ENCODE measurements around the gene ASAP2. TPM values are rescaled to one million over a fixed set of nuclear protein-coding genes. Genes with fewer than 3 reads are reported as not detected.
A peak's percentile ranks its signal among the peaks of the same experiment; 100 is the strongest.

Gene ASAP2
- polyA plus RNA-seq, 1 donor from 2014 or later: 41.0 TPM

DNA sequence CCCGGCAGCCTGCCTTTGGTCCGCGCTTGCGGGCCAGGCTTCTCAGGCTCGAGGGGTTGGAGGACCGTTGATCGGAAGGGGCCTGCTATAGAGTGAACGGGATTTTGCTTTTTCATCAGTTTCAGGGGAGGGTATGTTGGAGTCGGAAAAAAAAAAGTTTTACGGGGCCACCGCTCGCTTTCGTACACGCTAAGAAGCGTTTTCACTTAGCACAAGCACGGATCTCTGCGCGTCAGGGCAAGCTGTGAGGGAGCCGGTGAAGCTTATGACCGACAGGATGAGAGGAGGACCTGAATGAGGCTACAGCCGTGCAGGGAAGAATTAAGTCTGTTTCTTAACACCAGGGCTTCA is 217.3 kb downstream of the ASAP2 start:
- peak overlapping the region; percentile 88 for H3K4me3 ChIP-seq (ENCODE audit: low read length)
- peak overlapping the region; percentile 91 for H3K4me2 ChIP-seq (ENCODE audit: low read length)
- no peaks in the 10 kb centered on the region for H3K36me3 ChIP-seq (ENCODE audit: insufficient read depth, low read length)
- H3K79me2 ChIP-seq (replicated peaks; ENCODE audit: insufficient read depth, low read length): peaks cover 32% of the 10 kb centered on the region
- TF ChIP-seq, protein P1, sequence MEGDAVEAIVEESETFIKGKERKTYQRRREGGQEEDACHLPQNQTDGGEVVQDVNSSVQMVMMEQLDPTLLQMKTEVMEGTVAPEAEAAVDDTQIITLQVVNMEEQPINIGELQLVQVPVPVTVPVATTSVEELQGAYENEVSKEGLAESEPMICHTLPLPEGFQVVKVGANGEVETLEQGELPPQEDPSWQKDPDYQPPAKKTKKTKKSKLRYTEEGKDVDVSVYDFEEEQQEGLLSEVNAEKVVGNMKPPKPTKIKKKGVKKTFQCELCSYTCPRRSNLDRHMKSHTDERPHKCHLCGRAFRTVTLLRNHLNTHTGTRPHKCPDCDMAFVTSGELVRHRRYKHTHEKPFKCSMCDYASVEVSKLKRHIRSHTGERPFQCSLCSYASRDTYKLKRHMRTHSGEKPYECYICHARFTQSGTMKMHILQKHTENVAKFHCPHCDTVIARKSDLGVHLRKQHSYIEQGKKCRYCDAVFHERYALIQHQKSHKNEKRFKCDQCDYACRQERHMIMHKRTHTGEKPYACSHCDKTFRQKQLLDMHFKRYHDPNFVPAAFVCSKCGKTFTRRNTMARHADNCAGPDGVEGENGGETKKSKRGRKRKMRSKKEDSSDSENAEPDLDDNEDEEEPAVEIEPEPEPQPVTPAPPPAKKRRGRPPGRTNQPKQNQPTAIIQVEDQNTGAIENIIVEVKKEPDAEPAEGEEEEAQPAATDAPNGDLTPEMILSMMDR (IDR thresholded peaks at IDR 0.05; ENCODE audit: poor library complexity, severe bottlenecking): no peak
- TF ChIP-seq POLR2AphosphoS5 (IDR thresholded peaks at IDR 0.05) (no peak), EP300 (conservative IDR thresholded peaks at IDR 0.05; ENCODE audit: poor library complexity, severe bottlenecking) (no peak), SMC3 (conservative IDR thresholded peaks at IDR 0.05; ENCODE audit: poor library complexity) (no peak), MXI1 (conservative IDR thresholded peaks at IDR 0.05; ENCODE audit: poor library complexity, severe bottlenecking) (no peak), EZH2 (IDR thresholded peaks at IDR 0.05; ENCODE audit: borderline replicate concordance, insufficient read depth, low read length, poor library complexity, severe bottlenecking) (no peak), RAD21 (conservative IDR thresholded peaks at IDR 0.05) (no peak), TAF1 (IDR thresholded peaks at IDR 0.05; ENCODE audit: low read depth) (no peak)
- TF ChIP-seq, protein P2, sequence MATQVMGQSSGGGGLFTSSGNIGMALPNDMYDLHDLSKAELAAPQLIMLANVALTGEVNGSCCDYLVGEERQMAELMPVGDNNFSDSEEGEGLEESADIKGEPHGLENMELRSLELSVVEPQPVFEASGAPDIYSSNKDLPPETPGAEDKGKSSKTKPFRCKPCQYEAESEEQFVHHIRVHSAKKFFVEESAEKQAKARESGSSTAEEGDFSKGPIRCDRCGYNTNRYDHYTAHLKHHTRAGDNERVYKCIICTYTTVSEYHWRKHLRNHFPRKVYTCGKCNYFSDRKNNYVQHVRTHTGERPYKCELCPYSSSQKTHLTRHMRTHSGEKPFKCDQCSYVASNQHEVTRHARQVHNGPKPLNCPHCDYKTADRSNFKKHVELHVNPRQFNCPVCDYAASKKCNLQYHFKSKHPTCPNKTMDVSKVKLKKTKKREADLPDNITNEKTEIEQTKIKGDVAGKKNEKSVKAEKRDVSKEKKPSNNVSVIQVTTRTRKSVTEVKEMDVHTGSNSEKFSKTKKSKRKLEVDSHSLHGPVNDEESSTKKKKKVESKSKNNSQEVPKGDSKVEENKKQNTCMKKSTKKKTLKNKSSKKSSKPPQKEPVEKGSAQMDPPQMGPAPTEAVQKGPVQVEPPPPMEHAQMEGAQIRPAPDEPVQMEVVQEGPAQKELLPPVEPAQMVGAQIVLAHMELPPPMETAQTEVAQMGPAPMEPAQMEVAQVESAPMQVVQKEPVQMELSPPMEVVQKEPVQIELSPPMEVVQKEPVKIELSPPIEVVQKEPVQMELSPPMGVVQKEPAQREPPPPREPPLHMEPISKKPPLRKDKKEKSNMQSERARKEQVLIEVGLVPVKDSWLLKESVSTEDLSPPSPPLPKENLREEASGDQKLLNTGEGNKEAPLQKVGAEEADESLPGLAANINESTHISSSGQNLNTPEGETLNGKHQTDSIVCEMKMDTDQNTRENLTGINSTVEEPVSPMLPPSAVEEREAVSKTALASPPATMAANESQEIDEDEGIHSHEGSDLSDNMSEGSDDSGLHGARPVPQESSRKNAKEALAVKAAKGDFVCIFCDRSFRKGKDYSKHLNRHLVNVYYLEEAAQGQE (IDR thresholded peaks at IDR 0.05; ENCODE audit: borderline replicate concordance): no peak
- no peaks in the 10 kb centered on the region for H4K20me1 ChIP-seq (ENCODE audit: insufficient read depth)
- no peaks in the 10 kb centered on the region for H3K27me3 ChIP-seq (ENCODE audit: insufficient read depth, low read depth, low read length)
- H2AFZ ChIP-seq (ENCODE audit: low read depth, low read length): peak overlapping the region; percentile 92
- H3K9me3 ChIP-seq (ENCODE audit: low read length): no peaks in the 10 kb centered on the region
- H3F3A ChIP-seq (ENCODE audit: insufficient read depth, low read length, poor library complexity, severe bottlenecking): no peaks in the 10 kb centered on the region
- peak overlapping the region; percentile 83 for H3K9ac ChIP-seq (ENCODE audit: low read length)
- H3K9me2 ChIP-seq (ENCODE audit: insufficient read depth, low read length): no peaks in the 10 kb centered on the region
- H3K27ac ChIP-seq (ENCODE audit: low read length): peak overlapping the region; percentile 80

DNA sequence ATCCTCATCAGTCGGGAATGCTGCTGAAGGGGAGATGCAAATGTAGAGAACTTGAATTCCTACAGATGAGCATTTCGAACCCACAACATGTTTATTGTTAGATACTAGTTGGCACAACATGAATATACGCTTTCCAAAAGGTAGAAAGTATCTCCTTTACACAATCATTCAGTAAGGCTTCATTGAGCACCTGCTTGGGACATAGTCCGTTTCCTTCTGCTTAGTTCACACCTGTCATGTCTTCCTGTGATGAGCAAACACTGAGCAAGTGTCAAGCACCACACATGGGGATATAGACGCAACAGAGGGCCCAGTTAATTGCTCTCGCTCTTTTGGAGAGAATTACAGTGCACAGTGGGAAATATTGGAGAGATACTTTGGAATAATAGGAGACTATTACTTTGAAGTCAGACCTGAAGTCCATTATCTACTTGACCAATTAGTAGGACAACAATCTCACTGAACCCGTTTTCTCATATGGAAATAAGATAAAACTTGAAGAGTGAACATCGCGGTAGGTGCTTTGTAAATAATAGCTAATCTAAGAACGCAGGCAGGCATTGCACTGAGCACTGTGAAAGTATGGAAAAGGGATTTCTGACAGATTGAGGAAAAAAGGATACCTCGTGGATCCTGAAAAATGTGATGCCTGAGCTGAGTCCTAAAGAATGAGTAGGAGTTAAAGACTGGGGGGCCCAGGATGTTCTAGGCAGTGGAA is 218.0 kb downstream of the ASAP2 start:
- TF ChIP-seq EZH2 (IDR thresholded peaks at IDR 0.05; ENCODE audit: borderline replicate concordance, insufficient read depth, low read length, poor library complexity, severe bottlenecking): no peak
- no peak for TF ChIP-seq TAF1 (IDR thresholded peaks at IDR 0.05; ENCODE audit: low read depth)
- no peak for TF ChIP-seq POLR2AphosphoS5 (IDR thresholded peaks at IDR 0.05)
- TF ChIP-seq, protein P2 (IDR thresholded peaks at IDR 0.05; ENCODE audit: borderline replicate concordance): no peak
- TF ChIP-seq, protein P1 (IDR thresholded peaks at IDR 0.05; ENCODE audit: poor library complexity, severe bottlenecking): no peak
- TF ChIP-seq SMC3 (conservative IDR thresholded peaks at IDR 0.05; ENCODE audit: poor library complexity): no peak
- no peak for TF ChIP-seq MXI1 (conservative IDR thresholded peaks at IDR 0.05; ENCODE audit: poor library complexity, severe bottlenecking)
- no peak for TF ChIP-seq RAD21 (conservative IDR thresholded peaks at IDR 0.05)
- no peak for TF ChIP-seq EP300 (conservative IDR thresholded peaks at IDR 0.05; ENCODE audit: poor library complexity, severe bottlenecking)
- H3K79me2 ChIP-seq (replicated peaks; ENCODE audit: insufficient read depth, low read length): peaks cover 30% of the 10 kb centered on the region
- H3K9ac ChIP-seq (ENCODE audit: low read length): peak overlapping the region; percentile 83
- H2AFZ ChIP-seq (ENCODE audit: low read depth, low read length): no peak overlapping the region
- peak overlapping the region; percentile 88 for H3K4me3 ChIP-seq (ENCODE audit: low read length)
- H3K9me2 ChIP-seq (ENCODE audit: insufficient read depth, low read length): no peaks in the 10 kb centered on the region
- peak overlapping the region; percentile 80 for H3K27ac ChIP-seq (ENCODE audit: low read length)
- H3K9me3 ChIP-seq (ENCODE audit: low read length): no peaks in the 10 kb centered on the region
- H4K20me1 ChIP-seq (ENCODE audit: insufficient read depth): no peaks in the 10 kb centered on the region
- H3K4me2 ChIP-seq (ENCODE audit: low read length): peak overlapping the region; percentile 91
- H3K27me3 ChIP-seq (ENCODE audit: insufficient read depth, low read depth, low read length): no peaks in the 10 kb centered on the region
- no peaks in the 10 kb centered on the region for H3F3A ChIP-seq (ENCODE audit: insufficient read depth, low read length, poor library complexity, severe bottlenecking)
- H3K36me3 ChIP-seq (ENCODE audit: insufficient read depth, low read length): no peaks in the 10 kb centered on the region
